HepG2 (cell line): Measurements from ENCODE around the gene GGA3. TPM values are rescaled to one million over a fixed set of nuclear protein-coding genes. Genes with fewer than 3 reads are reported as not detected.
A peak's percentile ranks its signal among the peaks of the same experiment; 100 is the strongest.

Experiments
- AGO1 ChIP-seq: fragments of 200-400 bp; formaldehyde crosslinking; IDR thresholded peaks from 2 replicates; pipeline ENCODE4 v1.6.1; 2017; ENCODE audit warnings: mild to moderate bottlenecking, low read depth, low read length, moderate library complexity; ENCODE audit not compliant: poor library complexity, severe bottlenecking
- FOXO1 ChIP-seq: sonication (generic); formaldehyde crosslinking; IDR thresholded peaks from 2 replicates; pipeline ENCODE4 v1.4.0; 2020; ENCODE audit warnings: missing genetic modification reagents
- HNRNPL ChIP-seq: fragments of 200-400 bp; formaldehyde crosslinking; IDR thresholded peaks from 2 replicates; pipeline ENCODE4 v1.6.1; 2017; ENCODE audit warnings: mild to moderate bottlenecking, low read depth, low read length
- KDM4B ChIP-seq: sonication (generic); formaldehyde crosslinking; IDR thresholded peaks from 2 replicates; pipeline ENCODE4 v1.4.0; 2020; ENCODE audit warnings: missing genetic modification reagents
- KDM5B ChIP-seq: sonication (generic); formaldehyde crosslinking; IDR thresholded peaks from 2 replicates; pipeline ENCODE4 v1.4.0; 2020; ENCODE audit warnings: missing genetic modification reagents, mild to moderate bottlenecking, borderline replicate concordance
- KDM6A ChIP-seq: IDR thresholded peaks from 2 replicates; pipeline ENCODE4 v1.6.1; 2016; ENCODE audit warnings: low read depth
- SOX6 ChIP-seq, 2 experiments: fragments of 450-650 bp in 1 of 2; sonication (generic) in 1 of 2; formaldehyde crosslinking in 1 of 2; IDR thresholded peaks; 2 replicates each; pipeline versions ENCODE4 v1.4.0 to v1.6.1; 2017 to 2020; ENCODE audit warnings: antibody characterized with exemption in 1 of 2, mild to moderate bottlenecking in 1 of 2, missing genetic modification reagents in 1 of 2
- SRSF4 ChIP-seq: fragments of 200-400 bp; formaldehyde crosslinking; IDR thresholded peaks from one replicate; pipeline ENCODE4 v1.6.1; 2018; ENCODE audit warnings: mild to moderate bottlenecking, low read depth, low read length, moderate library complexity; ENCODE audit not compliant: poor library complexity, severe bottlenecking
- TAF15 ChIP-seq: fragments of 200-400 bp; formaldehyde crosslinking; IDR thresholded peaks from one replicate; pipeline ENCODE4 v1.6.1; 2018; ENCODE audit warnings: mild to moderate bottlenecking, low read depth, low read length; ENCODE audit not compliant: poor library complexity, severe bottlenecking
- ZFP82 ChIP-seq: sonication (generic); formaldehyde crosslinking; IDR thresholded peaks from 2 replicates; pipeline ENCODE4 v1.5.1; 2020; ENCODE audit warnings: mild to moderate bottlenecking, missing genetic modification reagents, borderline replicate concordance
- ZFP91 ChIP-seq: sonication (generic); formaldehyde crosslinking; IDR thresholded peaks from 2 replicates; pipeline ENCODE4 v1.9.0; 2022; ENCODE audit warnings: missing genetic modification reagents, mild to moderate bottlenecking, borderline replicate concordance
- ZNF274 ChIP-seq: sonication (generic); formaldehyde crosslinking; IDR thresholded peaks from 2 replicates; pipeline ENCODE4 v1.5.1; 2020; ENCODE audit warnings: mild to moderate bottlenecking, missing genetic modification reagents
- ZNF335 ChIP-seq: sonication (generic); formaldehyde crosslinking; IDR thresholded peaks from 2 replicates; pipeline ENCODE4 v1.4.0; 2020; ENCODE audit warnings: missing genetic modification reagents
- ZNF556 ChIP-seq: sonication (generic); formaldehyde crosslinking; IDR thresholded peaks from 2 replicates; pipeline ENCODE4 v1.4.0; 2020; ENCODE audit warnings: mild to moderate bottlenecking, missing genetic modification reagents, borderline replicate concordance
- ZNF644 ChIP-seq: IDR thresholded peaks from 2 replicates; pipeline ENCODE4 v1.6.1; 2016; ENCODE audit warnings: low read depth
- ZNF768 ChIP-seq: sonication (generic); formaldehyde crosslinking; IDR thresholded peaks from 2 replicates; pipeline ENCODE4 v1.4.0; 2020; ENCODE audit warnings: missing genetic modification reagents
- ZNF776 ChIP-seq: sonication (generic); formaldehyde crosslinking; IDR thresholded peaks from 2 replicates; pipeline ENCODE4 v1.4.0; 2020; ENCODE audit warnings: mild to moderate bottlenecking, missing genetic modification reagents
- ZNF816 ChIP-seq: sonication (generic); formaldehyde crosslinking; IDR thresholded peaks from 2 replicates; pipeline ENCODE4 v1.8.0; 2022; ENCODE audit warnings: missing genetic modification reagents, mild to moderate bottlenecking, borderline replicate concordance
- polyA plus RNA-seq, 8 experiments: library from polyadenylated mRNA; depleted of rRNA in 3 of 8; stranded (reverse) in 7 of 8; unstranded in 1 of 8; fragments of >200 nt; fragmentation: Illumina TruSeq in 4 of 8; extraction: Trizol in 4 of 8; gene quantifications; 2 replicates each; pipeline versions ENCODE4 v1.2.1 to v1.2.3, GENCODE V29; 2011 to 2016; ENCODE audit warnings: low read depth in 4 of 8, missing spikeins in 1 of 8, mixed read lengths in 1 of 8; ENCODE audit not compliant: insufficient read depth in 1 of 8
- total RNA-seq, 5 experiments: library from RNA; depleted of rRNA; stranded (reverse); fragments of >200 nt; fragmentation: Illumina TruSeq; extraction: Trizol; gene quantifications; 2 replicates each; pipeline ENCODE4 v1.2.3, GENCODE V29; 2016; ENCODE audit warnings: low read depth in 1 of 5
- TF ChIP-seq, protein P1 (sequence below): sonication (generic); formaldehyde crosslinking; conservative IDR thresholded peaks from 2 replicates; pipeline ENCODE4 v1.8.0; 2022; ENCODE audit warnings: low read depth, missing genetic modification reagents
- TF ChIP-seq, protein P2 (sequence below): sonication (generic); formaldehyde crosslinking; IDR thresholded peaks from 2 replicates; pipeline ENCODE4 v1.8.0; 2022; ENCODE audit warnings: mild to moderate bottlenecking, missing genetic modification reagents, moderate library complexity
- TF ChIP-seq, protein P3 (sequence below): IDR thresholded peaks from 2 replicates; pipeline ENCODE4 v1.6.1; 2016

The GGA3 gene
- total and polyA plus RNA-seq, 2 of the 13 experiments (the other 11 are each of a cell fraction or from before 2014, with no cell fraction given) = 28.4 to 43.7 TPM

DNA sequence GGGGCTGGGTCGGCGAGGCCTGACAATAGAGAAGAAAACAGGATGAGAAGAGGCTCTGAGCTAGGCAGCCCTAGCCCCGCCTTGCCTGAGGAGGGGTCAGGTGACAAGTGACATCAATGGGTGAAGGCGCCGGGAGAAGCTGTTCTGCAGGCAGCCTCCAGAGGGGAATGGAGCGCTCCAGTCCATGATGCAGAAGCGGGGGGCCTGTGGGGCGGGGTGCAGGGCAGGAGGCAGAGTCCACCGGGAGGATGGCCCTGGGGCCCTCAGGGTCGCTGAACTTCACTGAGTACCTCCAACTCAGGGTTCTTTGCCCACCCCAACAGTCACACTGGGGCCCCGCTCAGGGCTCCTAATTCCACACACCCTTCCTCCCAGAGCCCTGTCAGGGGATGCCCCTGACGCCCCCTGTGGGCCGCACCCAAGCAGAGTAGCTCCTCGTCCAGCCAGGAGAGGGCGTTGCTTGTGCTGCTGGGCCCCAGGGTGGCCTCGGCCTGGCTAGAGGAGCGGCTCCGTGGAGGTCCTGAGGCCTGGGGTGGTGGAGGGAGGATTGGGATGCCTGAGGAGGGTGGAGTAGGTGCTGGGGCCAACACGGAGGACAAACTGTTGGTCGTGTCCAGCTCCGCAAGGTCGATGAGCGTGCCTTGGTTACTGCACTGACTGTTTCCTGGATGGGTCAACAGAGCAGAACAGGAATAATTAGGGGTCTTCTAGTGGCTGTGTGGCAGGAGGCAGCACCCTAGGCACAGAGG lies 20.8 kb downstream of the GGA3 start (continued):
- TF ChIP-seq ZNF776 (CRISPR knock-in tag) (peak; percentile 76; the same call in 1 of the 2 replicates), ZNF768 (CRISPR knock-in tag) (0 out of 2 replicates have a peak, but pooled peaks have one; percentile 29), ZNF274 (CRISPR knock-in tag) (peak; percentile 78; the same call in 1 of the 2 replicates), ZFP91 (CRISPR knock-in tag) (peak; percentile 45; the same call in 1 of the 2 replicates), FOXO1 (CRISPR knock-in tag) (peak; percentile 23; the same call in 1 of the 2 replicates), SRSF4 (no peak), KDM5B (CRISPR knock-in tag) (0 out of 2 replicates have a peak, but pooled peaks have one; percentile 58), KDM4B (CRISPR knock-in tag) (0 out of 2 replicates have a peak, but pooled peaks have one; percentile 34), AGO1 (peak; percentile 12), ZNF335 (0 out of 2 replicates have a peak, but pooled peaks have one; percentile 44), TAF15 (peak; percentile 90), ZFP82 (CRISPR knock-in tag) (no peak), KDM6A (CRISPR knock-in tag) (no peak), ZNF556 (CRISPR knock-in tag) (0 out of 2 replicates have a peak, but pooled peaks have one; percentile 46), HNRNPL (peak; percentile 47; the same call in 1 of the 2 replicates), SOX6 (IDR thresholded peaks at IDR 0.05) (no peak), SOX6 (CRISPR knock-in tag; IDR thresholded peaks at IDR 0.05) (0 out of 2 replicates have a peak, but pooled peaks have one; percentile 18), ZNF816 (CRISPR knock-in tag) (no peak), ZNF644 (CRISPR knock-in tag) (no peak)
- TF ChIP-seq, protein P1, sequence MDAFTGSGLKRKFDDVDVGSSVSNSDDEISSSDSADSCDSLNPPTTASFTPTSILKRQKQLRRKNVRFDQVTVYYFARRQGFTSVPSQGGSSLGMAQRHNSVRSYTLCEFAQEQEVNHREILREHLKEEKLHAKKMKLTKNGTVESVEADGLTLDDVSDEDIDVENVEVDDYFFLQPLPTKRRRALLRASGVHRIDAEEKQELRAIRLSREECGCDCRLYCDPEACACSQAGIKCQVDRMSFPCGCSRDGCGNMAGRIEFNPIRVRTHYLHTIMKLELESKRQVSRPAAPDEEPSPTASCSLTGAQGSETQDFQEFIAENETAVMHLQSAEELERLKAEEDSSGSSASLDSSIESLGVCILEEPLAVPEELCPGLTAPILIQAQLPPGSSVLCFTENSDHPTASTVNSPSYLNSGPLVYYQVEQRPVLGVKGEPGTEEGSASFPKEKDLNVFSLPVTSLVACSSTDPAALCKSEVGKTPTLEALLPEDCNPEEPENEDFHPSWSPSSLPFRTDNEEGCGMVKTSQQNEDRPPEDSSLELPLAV = no peak
- TF ChIP-seq, protein P2, sequence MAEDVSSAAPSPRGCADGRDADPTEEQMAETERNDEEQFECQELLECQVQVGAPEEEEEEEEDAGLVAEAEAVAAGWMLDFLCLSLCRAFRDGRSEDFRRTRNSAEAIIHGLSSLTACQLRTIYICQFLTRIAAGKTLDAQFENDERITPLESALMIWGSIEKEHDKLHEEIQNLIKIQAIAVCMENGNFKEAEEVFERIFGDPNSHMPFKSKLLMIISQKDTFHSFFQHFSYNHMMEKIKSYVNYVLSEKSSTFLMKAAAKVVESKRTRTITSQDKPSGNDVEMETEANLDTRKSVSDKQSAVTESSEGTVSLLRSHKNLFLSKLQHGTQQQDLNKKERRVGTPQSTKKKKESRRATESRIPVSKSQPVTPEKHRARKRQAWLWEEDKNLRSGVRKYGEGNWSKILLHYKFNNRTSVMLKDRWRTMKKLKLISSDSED (CRISPR knock-in tag) = 0 out of 2 replicates have a peak, but pooled peaks have one; percentile 69
- TF ChIP-seq, protein P3, sequence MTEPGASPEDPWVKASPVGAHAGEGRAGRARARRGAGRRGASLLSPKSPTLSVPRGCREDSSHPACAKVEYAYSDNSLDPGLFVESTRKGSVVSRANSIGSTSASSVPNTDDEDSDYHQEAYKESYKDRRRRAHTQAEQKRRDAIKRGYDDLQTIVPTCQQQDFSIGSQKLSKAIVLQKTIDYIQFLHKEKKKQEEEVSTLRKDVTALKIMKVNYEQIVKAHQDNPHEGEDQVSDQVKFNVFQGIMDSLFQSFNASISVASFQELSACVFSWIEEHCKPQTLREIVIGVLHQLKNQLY (CRISPR knock-in tag) = no peak
